ENCODE measurements around the gene TMEM52B.

The TMEM52B gene

DNA sequence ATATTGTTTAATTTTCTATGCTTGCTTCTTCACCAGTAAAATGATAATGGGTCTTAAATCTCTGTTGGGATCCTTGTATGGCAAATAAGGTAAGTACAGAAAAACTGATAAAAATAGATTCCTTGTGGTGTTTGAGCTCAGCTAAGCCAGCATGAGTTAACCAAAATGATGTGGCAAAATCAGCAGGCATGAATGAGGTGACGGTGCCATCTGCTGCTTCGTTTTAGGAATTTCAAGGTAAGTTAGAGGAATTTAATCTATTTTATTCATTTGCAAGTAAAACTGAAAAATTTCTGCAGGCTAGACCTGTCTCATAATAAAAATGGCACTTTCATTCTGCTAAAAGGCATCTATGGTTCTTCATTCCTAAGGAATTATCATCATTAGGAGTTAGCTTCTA, 38.8 kb upstream of the TMEM52B start:
- TF ChIP-seq, protein P1, sequence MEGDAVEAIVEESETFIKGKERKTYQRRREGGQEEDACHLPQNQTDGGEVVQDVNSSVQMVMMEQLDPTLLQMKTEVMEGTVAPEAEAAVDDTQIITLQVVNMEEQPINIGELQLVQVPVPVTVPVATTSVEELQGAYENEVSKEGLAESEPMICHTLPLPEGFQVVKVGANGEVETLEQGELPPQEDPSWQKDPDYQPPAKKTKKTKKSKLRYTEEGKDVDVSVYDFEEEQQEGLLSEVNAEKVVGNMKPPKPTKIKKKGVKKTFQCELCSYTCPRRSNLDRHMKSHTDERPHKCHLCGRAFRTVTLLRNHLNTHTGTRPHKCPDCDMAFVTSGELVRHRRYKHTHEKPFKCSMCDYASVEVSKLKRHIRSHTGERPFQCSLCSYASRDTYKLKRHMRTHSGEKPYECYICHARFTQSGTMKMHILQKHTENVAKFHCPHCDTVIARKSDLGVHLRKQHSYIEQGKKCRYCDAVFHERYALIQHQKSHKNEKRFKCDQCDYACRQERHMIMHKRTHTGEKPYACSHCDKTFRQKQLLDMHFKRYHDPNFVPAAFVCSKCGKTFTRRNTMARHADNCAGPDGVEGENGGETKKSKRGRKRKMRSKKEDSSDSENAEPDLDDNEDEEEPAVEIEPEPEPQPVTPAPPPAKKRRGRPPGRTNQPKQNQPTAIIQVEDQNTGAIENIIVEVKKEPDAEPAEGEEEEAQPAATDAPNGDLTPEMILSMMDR (IDR thresholded peaks at IDR 0.05; ENCODE audit: control extremely low read depth, extremely low read depth, low read depth, missing control alignments) = peak; percentile 38
- DNase-seq (ENCODE audit: extremely low spot score) = peak; percentile 35
- POLR2A ChIA-PET = no interaction called here
- CTCF ChIA-PET = interaction anchor here (0.9 to 4.0 kb wide), 23 partner anchors 9 to 397 kb away, joined by 3 to 32 read pairs (median 4); partner anchors contain the start of genes CD69, CLEC12B, CLEC1A and CLEC7A

DNA sequence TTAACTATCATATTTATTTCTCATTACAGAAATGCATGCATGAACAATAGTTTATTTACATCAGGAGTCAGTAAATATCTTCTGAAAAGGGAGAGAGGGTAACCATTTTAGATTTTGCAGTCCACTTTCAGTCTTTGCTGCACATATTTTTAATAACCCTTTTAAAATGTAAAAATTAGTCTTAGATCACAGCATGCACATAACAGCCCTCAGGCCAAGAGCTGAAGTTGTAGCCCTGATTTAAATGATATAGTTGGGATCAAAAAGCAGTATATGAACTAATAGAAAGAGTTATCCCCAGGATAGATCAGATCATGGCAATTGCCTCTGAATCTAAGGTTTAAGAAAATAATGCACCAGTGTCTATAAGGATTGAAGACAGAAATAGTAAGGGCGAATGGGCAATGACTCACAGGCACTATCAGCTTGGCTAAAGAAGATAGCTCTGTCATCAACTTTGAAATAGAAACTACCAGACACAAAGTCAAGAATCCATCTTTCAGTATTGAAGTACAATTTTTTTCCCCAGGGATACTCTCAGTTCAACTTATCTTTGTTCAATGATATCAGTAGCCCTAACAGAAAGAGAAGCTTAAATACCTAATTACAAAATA, 35.7 kb upstream of the TMEM52B start:
- DNase-seq (ENCODE audit: extremely low spot score) = no peak
- CTCF ChIA-PET = interaction anchor here (0.7 to 4.0 kb wide), 8 partner anchors 9 to 394 kb away, joined by 3 to 32 read pairs (median 4); partner anchors contain the start of genes CLEC12B and CLEC9A
- TF ChIP-seq, protein P1 (IDR thresholded peaks at IDR 0.05; ENCODE audit: control extremely low read depth, extremely low read depth, low read depth, missing control alignments) = no peak
- POLR2A ChIA-PET = no interaction called here

GRCh38 chr12:10147714-10148403, 31.0 kb upstream of the TMEM52B start:
- TF ChIP-seq, protein P1 (IDR thresholded peaks at IDR 0.05; ENCODE audit: control extremely low read depth, extremely low read depth, low read depth, missing control alignments) = no peak
- DNase-seq (ENCODE audit: extremely low spot score) = no peak
- ChIA-PET POLR2A (no interaction called here), CTCF (interaction anchor here (1.0 to 1.6 kb wide), 2 partner anchors 9 to 13 kb away, joined by 3 to 4 read pairs; no protein-coding TSS in a partner anchor)

- TF ChIP-seq, protein P1 (IDR thresholded peaks at IDR 0.05; ENCODE audit: control extremely low read depth, extremely low read depth, low read depth, missing control alignments) = no peak
- CTCF ChIA-PET = interaction anchor here (0.7 to 3.9 kb wide), 12 partner anchors 9 to 599 kb away, joined by 3 to 63 read pairs (median 8); partner anchors contain the start of genes CLEC7A and OLR1
- no peak for DNase-seq (ENCODE audit: extremely low spot score)
- POLR2A ChIA-PET = no interaction called here
Observed at GRCh38 chr12:10151621-10152020, 27.2 kb upstream of the TMEM52B start.

GRCh38 chr12:10153271-10154144, 25.3 kb upstream of the TMEM52B start:
- peak; percentile 66 for DNase-seq (ENCODE audit: extremely low spot score)
- ChIA-PET CTCF (interaction anchor here (0.6 to 3.9 kb wide), 45 partner anchors 8 to 1334 kb away, joined by 3 to 63 read pairs (median 4); partner anchors contain the start of genes CLEC7A and OLR1), POLR2A (no interaction called here)
- TF ChIP-seq, protein P1 (IDR thresholded peaks at IDR 0.05; ENCODE audit: control extremely low read depth, extremely low read depth, low read depth, missing control alignments) = peak; percentile 67

GRCh38 chr12:10154145-10154496, 24.7 kb upstream of the TMEM52B start:
- ChIA-PET CTCF (interaction anchor here (0.8 to 1.7 kb wide), 8 partner anchors 17 to 617 kb away, joined by 3 to 8 read pairs (median 4); no protein-coding TSS in a partner anchor), POLR2A (no interaction called here)
- TF ChIP-seq, protein P1 (IDR thresholded peaks at IDR 0.05; ENCODE audit: control extremely low read depth, extremely low read depth, low read depth, missing control alignments) = peak; percentile 0
- DNase-seq (ENCODE audit: extremely low spot score) = no peak
